Mesodermal cell (in vitro differentiated cells): ENCODE data around the gene MGAM2.

Experiments used
- H3K27ac ChIP-seq: 2 replicates; pipeline ENCODE4 v1.7.0; 2013; ENCODE audit warnings: mild to moderate bottlenecking, low read depth, low read length, moderate library complexity; ENCODE audit not compliant: severe bottlenecking
- H3K36me3 ChIP-seq: 2 replicates; pipeline ENCODE4 v1.7.1; 2013; ENCODE audit warnings: mild to moderate bottlenecking, low read length, moderate library complexity; ENCODE audit not compliant: control insufficient read depth, insufficient read depth
- H3K4me1 ChIP-seq: one replicate; pipeline ENCODE4 v1.7.1; 2013; ENCODE audit warnings: mild to moderate bottlenecking, low read length; ENCODE audit not compliant: insufficient read depth, control insufficient read depth, poor library complexity, severe bottlenecking
- H3K4me3 ChIP-seq: 2 replicates; pipeline ENCODE4 v1.7.0; 2013; ENCODE audit warnings: low read length, control low read depth, mild to moderate bottlenecking; ENCODE audit not compliant: insufficient read depth, poor library complexity, severe bottlenecking; ENCODE audit errors: extremely low read depth
- H3K9me3 ChIP-seq: 2 replicates; pipeline ENCODE4 v1.7.1; 2013; ENCODE audit warnings: mild to moderate bottlenecking, low read length, moderate library complexity; ENCODE audit not compliant: control insufficient read depth
- WGBS, 2 experiments: methylation state at CpG; one replicate each; pipeline ENCODE4 v1.1.5; 2013; ENCODE audit warnings: missing lambda C conversion rate in 2 of 2; ENCODE audit not compliant: insufficient coverage in 2 of 2; 5-methylcytosine and 5-hydroxymethylcytosine counted together

MGAM2 gene

GRCh38 chr7:142142702-142143101 lies 31.2 kb downstream of the MGAM2 start:
- 90 to 96% methylated on average over 5 to 6 of the region's 8 CpGs for WGBS, 2 experiments
- no peak overlapping the region for H3K4me3 ChIP-seq

GRCh38 chr7:142146124-142146523 lies 34.6 kb downstream of the MGAM2 start:
- no peaks in the 10 kb centered on the region for H3K36me3 ChIP-seq
- H3K9me3 ChIP-seq: no peaks in the 10 kb centered on the region
- H3K27ac ChIP-seq: no peak overlapping the region
- no peak overlapping the region for H3K4me3 ChIP-seq
- 83% methylated on average over 1 of the region's 2 CpGs; no CpG with 5 or more reads in 1 of the 2 experiments for WGBS, 2 experiments
- H3K4me1 ChIP-seq: no peaks in the 10 kb centered on the region

More at GRCh38 chr7:142142702-142143101, 31.2 kb downstream of the MGAM2 start:
- H3K9me3 ChIP-seq: no peaks in the 10 kb centered on the region
- H3K27ac ChIP-seq: no peak overlapping the region
- H3K4me1 ChIP-seq: no peaks in the 10 kb centered on the region
- no peaks in the 10 kb centered on the region for H3K36me3 ChIP-seq

- Histone ChIP-seq H3K27ac (no peak overlapping the region), H3K9me3 (no peaks in the 10 kb centered on the region), H3K4me1 (no peaks in the 10 kb centered on the region), H3K4me3 (no peak overlapping the region), H3K36me3 (no peaks in the 10 kb centered on the region)
- WGBS, 2 experiments: no CpG with 5 or more reads among the region's 1 CpG
Observed at GRCh38 chr7:142150356-142150755, 38.8 kb downstream of the MGAM2 start.

GRCh38 chr7:142150869-142151268 lies 39.4 kb downstream of the MGAM2 start:
- 93 to 94% methylated on average over 1 of the region's 2 CpGs for WGBS, 2 experiments
- Histone ChIP-seq H3K4me1 (no peaks in the 10 kb centered on the region), H3K27ac (no peak overlapping the region), H3K4me3 (no peak overlapping the region), H3K9me3 (no peaks in the 10 kb centered on the region), H3K36me3 (no peaks in the 10 kb centered on the region)

GRCh38 chr7:142152076-142152475 lies 40.6 kb downstream of the MGAM2 start:
- no CpG with 5 or more reads among the region's 1 CpG for WGBS, 2 experiments
- H3K27ac ChIP-seq: no peak overlapping the region

GRCh38 chr7:142153400-142153799 lies 41.9 kb downstream of the MGAM2 start:
- 40 to 75% methylated on average over 1 of the region's 4 CpGs for WGBS, 2 experiments
- no peak overlapping the region for H3K4me3 ChIP-seq
- H3K36me3 ChIP-seq: no peaks in the 10 kb centered on the region
- no peak overlapping the region for H3K27ac ChIP-seq
- H3K9me3 ChIP-seq: no peaks in the 10 kb centered on the region
- no peaks in the 10 kb centered on the region for H3K4me1 ChIP-seq

More at GRCh38 chr7:142152076-142152475, 40.6 kb downstream of the MGAM2 start:
- H3K9me3 ChIP-seq: no peaks in the 10 kb centered on the region
- H3K36me3 ChIP-seq: no peaks in the 10 kb centered on the region
- H3K4me3 ChIP-seq: no peak overlapping the region
- no peaks in the 10 kb centered on the region for H3K4me1 ChIP-seq

- Histone ChIP-seq H3K4me1 (no peaks in the 10 kb centered on the region), H3K9me3 (no peaks in the 10 kb centered on the region), H3K27ac (no peak overlapping the region), H3K36me3 (no peaks in the 10 kb centered on the region), H3K4me3 (no peak overlapping the region)
- WGBS, 2 experiments: 83 to 89% methylated on average over 2 of the region's 2 CpGs
Observed at GRCh38 chr7:142158736-142159496, 47.4 kb downstream of the MGAM2 start.

- no peaks in the 10 kb centered on the region for H3K4me1 ChIP-seq
- WGBS, 2 experiments: no CpG with 5 or more reads among the region's 1 CpG
- H3K27ac ChIP-seq: no peak overlapping the region
Observed at GRCh38 chr7:142161921-142162320, 50.4 kb downstream of the MGAM2 start.

GRCh38 chr7:142168746-142169145 lies 57.2 kb downstream of the MGAM2 start:
- no peaks in the 10 kb centered on the region for H3K36me3 ChIP-seq
- no peaks in the 10 kb centered on the region for H3K9me3 ChIP-seq
- no peaks in the 10 kb centered on the region for H3K4me1 ChIP-seq
- no peak overlapping the region for H3K27ac ChIP-seq
- no peak overlapping the region for H3K4me3 ChIP-seq
- WGBS, 2 experiments: 75 to 86% methylated on average over 1 of the region's 2 CpGs

More at GRCh38 chr7:142161921-142162320, 50.4 kb downstream of the MGAM2 start:
- no peaks in the 10 kb centered on the region for H3K9me3 ChIP-seq
- H3K36me3 ChIP-seq: no peaks in the 10 kb centered on the region
- no peak overlapping the region for H3K4me3 ChIP-seq

GRCh38 chr7:142172932-142173331 lies 61.4 kb downstream of the MGAM2 start:
- peaks cover 3% of the 10 kb centered on the region for H3K9me3 ChIP-seq
- H3K27ac ChIP-seq: no peak overlapping the region
- WGBS, 2 experiments: 74 to 92% methylated on average over 2 to 4 of the region's 4 CpGs
- H3K36me3 ChIP-seq: no peaks in the 10 kb centered on the region
- H3K4me3 ChIP-seq: no peak overlapping the region
- H3K4me1 ChIP-seq: peaks cover 4% of the 10 kb centered on the region

- WGBS, 2 experiments: no CpG with 5 or more reads among the region's 2 CpGs
- Histone ChIP-seq H3K9me3 (peaks cover 3% of the 10 kb centered on the region), H3K36me3 (no peaks in the 10 kb centered on the region), H3K27ac (no peak overlapping the region), H3K4me3 (no peak overlapping the region), H3K4me1 (peaks cover 4% of the 10 kb centered on the region)
Observed at GRCh38 chr7:142174441-142174840, 62.9 kb downstream of the MGAM2 start.
